ENCODE data around the gene DUSP22.

- TF ChIP-seq CTCF (IDR thresholded peaks at IDR 0.05) (no peak), EZH2 (IDR thresholded peaks at IDR 0.05; ENCODE audit: borderline replicate concordance, insufficient read depth, low read depth, low read length, poor library complexity, severe bottlenecking) (no peak)
These were observed 65.6 kb downstream of the DUSP22 start for GRCh38 chr6:357791-358341.
